Measurements from ENCODE around the gene BRCA2.

The BRCA2 gene

DNA sequence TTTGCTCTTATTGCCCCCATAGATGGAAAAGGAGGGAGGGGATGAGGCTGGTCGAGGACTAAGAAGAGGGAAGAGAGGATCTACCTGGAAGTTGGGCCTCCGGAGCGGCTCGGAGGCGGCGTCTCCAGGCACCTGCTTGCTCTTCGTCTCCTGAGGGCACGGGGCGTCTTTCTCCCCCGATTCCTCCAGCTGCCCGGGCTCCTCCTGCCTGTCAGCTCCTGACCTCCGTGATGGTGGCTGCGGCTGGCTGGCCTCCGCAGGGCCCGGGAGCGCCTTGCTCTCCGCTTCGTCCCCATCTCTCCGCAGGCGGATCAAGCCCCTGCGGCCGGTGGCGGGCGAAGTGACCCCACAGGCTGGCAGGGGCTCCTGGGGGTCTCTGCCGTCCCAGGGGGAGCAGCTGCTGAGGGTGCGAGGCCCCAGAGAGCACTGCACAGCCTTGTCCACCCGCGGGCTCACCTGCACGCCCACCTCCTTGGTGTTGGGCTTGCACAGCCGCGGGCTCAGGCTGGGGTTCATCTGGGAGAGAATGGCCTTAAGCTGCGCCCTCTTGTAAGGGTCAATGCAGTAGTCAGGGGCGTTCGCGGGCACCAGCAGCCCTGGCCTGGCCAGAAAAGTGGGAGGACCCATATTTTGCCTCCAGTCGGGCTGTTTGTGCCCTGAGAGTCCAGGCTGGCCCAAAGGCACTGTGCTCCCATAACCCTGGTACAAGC, 4.0 kb upstream of the BRCA2 start:
- Histone ChIP-seq H3K27me3 (ENCODE audit: insufficient read depth, low read length) (no peaks in the 10 kb centered on the region), H3K4me1 (ENCODE audit: control insufficient read depth, insufficient read depth, low read length, unreplicated experiment) (peaks cover 14% of the 10 kb centered on the region), H2AFZ (ENCODE audit: low read length, unreplicated experiment) (peak overlapping the region; percentile 77), H3K79me2 (ENCODE audit: control insufficient read depth, insufficient read depth, low read length, unreplicated experiment) (peaks cover 5% of the 10 kb centered on the region), H3K36me3 (ENCODE audit: insufficient read depth, low read length) (no peaks in the 10 kb centered on the region), H3K27ac (ENCODE audit: low read depth, low read length) (no peak overlapping the region), H3K4me3 (ENCODE audit: low read depth, low read length) (no peak overlapping the region)

DNA sequence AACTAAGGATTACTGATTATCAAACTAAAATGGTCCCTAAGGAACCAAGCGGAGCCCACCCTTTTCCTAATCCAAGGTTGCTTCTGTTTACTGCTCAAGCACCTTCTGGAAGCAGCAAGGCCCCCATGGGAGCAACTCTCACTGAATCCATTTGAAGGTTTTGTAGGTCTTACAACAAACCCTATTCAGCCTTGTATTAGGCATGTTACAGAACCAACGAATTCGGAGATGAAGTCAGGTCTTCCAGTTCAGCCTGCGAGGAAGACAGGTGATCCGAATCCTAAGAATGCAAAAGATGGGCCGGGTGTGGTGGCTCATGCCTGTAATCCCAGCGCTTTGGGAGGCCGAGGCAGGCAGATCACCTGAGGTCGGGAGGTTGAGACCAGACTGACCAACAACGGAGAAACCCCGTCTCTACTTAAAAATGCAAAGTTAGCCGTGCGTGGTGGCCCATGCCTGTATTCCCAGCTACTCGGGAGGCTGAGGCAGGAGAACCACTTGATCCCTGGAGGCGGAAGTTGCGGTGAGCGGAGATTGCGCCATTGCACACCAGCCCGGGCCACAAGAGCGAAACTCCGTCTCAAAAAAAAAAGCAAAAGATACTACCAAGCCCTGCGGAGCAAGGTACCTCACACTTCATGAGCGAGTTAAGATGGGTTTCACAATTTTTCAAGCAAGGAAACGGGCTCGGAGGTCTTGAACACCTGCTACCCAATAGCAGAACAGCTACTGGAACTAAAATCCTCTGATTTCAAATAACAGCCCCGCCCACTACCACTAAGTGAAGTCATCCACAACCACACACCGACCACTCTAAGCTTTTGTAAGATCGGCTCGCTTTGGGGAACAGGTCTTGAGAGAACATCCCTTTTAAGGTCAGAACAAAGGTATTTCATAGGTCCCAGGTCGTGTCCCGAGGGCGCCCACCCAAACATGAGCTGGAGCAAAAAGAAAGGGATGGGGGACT, 754 bp upstream of the BRCA2 start:
- H3K4me3 ChIP-seq (ENCODE audit: low read depth, low read length) = peak overlapping the region; percentile 79
- H2AFZ ChIP-seq (ENCODE audit: low read length, unreplicated experiment) = peak overlapping the region; percentile 99
- peak overlapping the region; percentile 91 for H3K27ac ChIP-seq (ENCODE audit: low read depth, low read length)
- peaks cover 6% of the 10 kb centered on the region for H3K36me3 ChIP-seq (ENCODE audit: insufficient read depth, low read length)
- peaks cover 20% of the 10 kb centered on the region for H3K4me1 ChIP-seq (ENCODE audit: control insufficient read depth, insufficient read depth, low read length, unreplicated experiment)
- no peaks in the 10 kb centered on the region for H3K27me3 ChIP-seq (ENCODE audit: insufficient read depth, low read length)
- peaks cover 15% of the 10 kb centered on the region for H3K79me2 ChIP-seq (ENCODE audit: control insufficient read depth, insufficient read depth, low read length, unreplicated experiment)

- peaks cover 15% of the 10 kb centered on the region for H3K4me1 ChIP-seq (ENCODE audit: control insufficient read depth, insufficient read depth, low read length, unreplicated experiment)
- peaks cover 18% of the 10 kb centered on the region for H3K36me3 ChIP-seq (ENCODE audit: insufficient read depth, low read length)
- H3K27ac ChIP-seq (ENCODE audit: low read depth, low read length) = peak overlapping the region; percentile 91
- H3K27me3 ChIP-seq (ENCODE audit: insufficient read depth, low read length) = no peaks in the 10 kb centered on the region
- H3K79me2 ChIP-seq (ENCODE audit: control insufficient read depth, insufficient read depth, low read length, unreplicated experiment) = peaks cover 15% of the 10 kb centered on the region
- H2AFZ ChIP-seq (ENCODE audit: low read length, unreplicated experiment) = peak overlapping the region; percentile 29
- H3K4me3 ChIP-seq (ENCODE audit: low read depth, low read length) = peak overlapping the region; percentile 79
These were observed 676 bp downstream of the BRCA2 start for GRCh38 chr13:32316028-32316339.

DNA sequence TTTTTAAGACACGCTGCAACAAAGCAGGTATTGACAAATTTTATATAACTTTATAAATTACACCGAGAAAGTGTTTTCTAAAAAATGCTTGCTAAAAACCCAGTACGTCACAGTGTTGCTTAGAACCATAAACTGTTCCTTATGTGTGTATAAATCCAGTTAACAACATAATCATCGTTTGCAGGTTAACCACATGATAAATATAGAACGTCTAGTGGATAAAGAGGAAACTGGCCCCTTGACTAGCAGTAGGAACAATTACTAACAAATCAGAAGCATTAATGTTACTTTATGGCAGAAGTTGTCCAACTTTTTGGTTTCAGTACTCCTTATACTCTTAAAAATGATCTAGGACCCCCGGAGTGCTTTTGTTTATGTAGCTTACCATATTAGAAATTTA, 1.2 kb downstream of the BRCA2 start:
- H3K4me1 ChIP-seq (ENCODE audit: control insufficient read depth, insufficient read depth, low read length, unreplicated experiment) = peaks cover 15% of the 10 kb centered on the region
- peaks cover 15% of the 10 kb centered on the region for H3K79me2 ChIP-seq (ENCODE audit: control insufficient read depth, insufficient read depth, low read length, unreplicated experiment)
- H3K36me3 ChIP-seq (ENCODE audit: insufficient read depth, low read length) = peaks cover 20% of the 10 kb centered on the region
- peak overlapping the region; percentile 79 for H3K4me3 ChIP-seq (ENCODE audit: low read depth, low read length)
- peak overlapping the region; percentile 91 for H3K27ac ChIP-seq (ENCODE audit: low read depth, low read length)
- H3K27me3 ChIP-seq (ENCODE audit: insufficient read depth, low read length) = no peaks in the 10 kb centered on the region
- peak overlapping the region; percentile 29 for H2AFZ ChIP-seq (ENCODE audit: low read length, unreplicated experiment)

- Histone ChIP-seq H3K4me1 (ENCODE audit: control insufficient read depth, insufficient read depth, low read length, unreplicated experiment) (peaks cover 15% of the 10 kb centered on the region), H3K27me3 (ENCODE audit: insufficient read depth, low read length) (no peaks in the 10 kb centered on the region), H2AFZ (ENCODE audit: low read length, unreplicated experiment) (no peak overlapping the region), H3K79me2 (ENCODE audit: control insufficient read depth, insufficient read depth, low read length, unreplicated experiment) (peaks cover 19% of the 10 kb centered on the region), H3K36me3 (ENCODE audit: insufficient read depth, low read length) (peaks cover 20% of the 10 kb centered on the region), H3K27ac (ENCODE audit: low read depth, low read length) (no peak overlapping the region), H3K4me3 (ENCODE audit: low read depth, low read length) (peak overlapping the region; percentile 7; the same call in 1 of the 2 replicates)
These were observed 2.6 kb downstream of the BRCA2 start for GRCh38 chr13:32317716-32318465.

- Histone ChIP-seq H3K4me1 (ENCODE audit: control insufficient read depth, insufficient read depth, low read length, unreplicated experiment) (peaks cover 15% of the 10 kb centered on the region), H3K36me3 (ENCODE audit: insufficient read depth, low read length) (peaks cover 23% of the 10 kb centered on the region), H3K4me3 (ENCODE audit: low read depth, low read length) (no peak overlapping the region), H3K27ac (ENCODE audit: low read depth, low read length) (no peak overlapping the region), H3K79me2 (ENCODE audit: control insufficient read depth, insufficient read depth, low read length, unreplicated experiment) (peaks cover 26% of the 10 kb centered on the region), H3K27me3 (ENCODE audit: insufficient read depth, low read length) (no peaks in the 10 kb centered on the region), H2AFZ (ENCODE audit: low read length, unreplicated experiment) (no peak overlapping the region)
These were observed 5.2 kb downstream of the BRCA2 start for GRCh38 chr13:32320528-32320927.

GRCh38 chr13:32323912-32324311, 8.6 kb downstream of the BRCA2 start:
- no peak overlapping the region for H2AFZ ChIP-seq (ENCODE audit: low read length, unreplicated experiment)
- H3K27me3 ChIP-seq (ENCODE audit: insufficient read depth, low read length) = no peaks in the 10 kb centered on the region
- peaks cover 6% of the 10 kb centered on the region for H3K4me1 ChIP-seq (ENCODE audit: control insufficient read depth, insufficient read depth, low read length, unreplicated experiment)
- no peak overlapping the region for H3K4me3 ChIP-seq (ENCODE audit: low read depth, low read length)
- peak overlapping the region; percentile 86 for H3K27ac ChIP-seq (ENCODE audit: low read depth, low read length)
- peaks cover 28% of the 10 kb centered on the region for H3K36me3 ChIP-seq (ENCODE audit: insufficient read depth, low read length)
- H3K79me2 ChIP-seq (ENCODE audit: control insufficient read depth, insufficient read depth, low read length, unreplicated experiment) = peaks cover 11% of the 10 kb centered on the region

- Histone ChIP-seq H2AFZ (ENCODE audit: low read length, unreplicated experiment) (no peak overlapping the region), H3K36me3 (ENCODE audit: insufficient read depth, low read length) (peaks cover 39% of the 10 kb centered on the region), H3K79me2 (ENCODE audit: control insufficient read depth, insufficient read depth, low read length, unreplicated experiment) (no peaks in the 10 kb centered on the region)
These were observed 15.1 kb downstream of the BRCA2 start for GRCh38 chr13:32330441-32330840.

DNA sequence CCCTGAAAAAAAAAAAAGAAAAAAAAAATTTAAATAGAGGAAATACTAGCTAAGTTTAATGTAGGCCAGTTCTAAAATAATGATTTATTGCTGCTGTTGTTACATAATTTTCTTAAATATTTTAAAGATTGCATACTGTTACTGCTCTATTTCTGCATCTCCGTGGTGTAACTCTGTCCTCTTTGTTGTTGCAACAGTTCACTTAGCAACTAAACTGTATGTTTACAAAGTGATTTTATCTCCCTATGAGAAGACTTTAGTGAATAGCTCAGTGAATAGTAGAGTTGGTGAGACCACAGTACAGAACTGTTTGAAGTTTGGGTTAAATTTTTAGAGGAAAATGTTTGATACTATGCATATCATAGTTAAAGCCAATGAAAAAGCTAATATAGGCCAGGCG, 19.4 kb downstream of the BRCA2 start:
- Histone ChIP-seq H3K27ac (ENCODE audit: low read depth, low read length) (no peak overlapping the region), H2AFZ (ENCODE audit: low read length, unreplicated experiment) (no peak overlapping the region), H3K79me2 (ENCODE audit: control insufficient read depth, insufficient read depth, low read length, unreplicated experiment) (no peaks in the 10 kb centered on the region), H3K4me1 (ENCODE audit: control insufficient read depth, insufficient read depth, low read length, unreplicated experiment) (peaks cover 13% of the 10 kb centered on the region), H3K36me3 (ENCODE audit: insufficient read depth, low read length) (peaks cover 57% of the 10 kb centered on the region), H3K4me3 (ENCODE audit: low read depth, low read length) (no peak overlapping the region), H3K27me3 (ENCODE audit: insufficient read depth, low read length) (no peaks in the 10 kb centered on the region)

More at GRCh38 chr13:32330441-32330840, 15.1 kb downstream of the BRCA2 start:
- H3K27ac ChIP-seq (ENCODE audit: low read depth, low read length) = peak overlapping the region; percentile 78
- H3K4me3 ChIP-seq (ENCODE audit: low read depth, low read length) = no peak overlapping the region
- peaks cover 13% of the 10 kb centered on the region for H3K4me1 ChIP-seq (ENCODE audit: control insufficient read depth, insufficient read depth, low read length, unreplicated experiment)
- no peaks in the 10 kb centered on the region for H3K27me3 ChIP-seq (ENCODE audit: insufficient read depth, low read length)

- Histone ChIP-seq H3K4me1 (ENCODE audit: control insufficient read depth, insufficient read depth, low read length, unreplicated experiment) (no peaks in the 10 kb centered on the region), H2AFZ (ENCODE audit: low read length, unreplicated experiment) (no peak overlapping the region), H3K4me3 (ENCODE audit: low read depth, low read length) (no peak overlapping the region), H3K79me2 (ENCODE audit: control insufficient read depth, insufficient read depth, low read length, unreplicated experiment) (peaks cover 3% of the 10 kb centered on the region), H3K36me3 (ENCODE audit: insufficient read depth, low read length) (peaks cover 47% of the 10 kb centered on the region), H3K27ac (ENCODE audit: low read depth, low read length) (no peak overlapping the region), H3K27me3 (ENCODE audit: insufficient read depth, low read length) (no peaks in the 10 kb centered on the region)
These were observed 25.6 kb downstream of the BRCA2 start for GRCh38 chr13:32340914-32341313.

Measured in ACC112 (cell line).